ENCODE measurements around the gene IL24.

IL24 gene

DNA sequence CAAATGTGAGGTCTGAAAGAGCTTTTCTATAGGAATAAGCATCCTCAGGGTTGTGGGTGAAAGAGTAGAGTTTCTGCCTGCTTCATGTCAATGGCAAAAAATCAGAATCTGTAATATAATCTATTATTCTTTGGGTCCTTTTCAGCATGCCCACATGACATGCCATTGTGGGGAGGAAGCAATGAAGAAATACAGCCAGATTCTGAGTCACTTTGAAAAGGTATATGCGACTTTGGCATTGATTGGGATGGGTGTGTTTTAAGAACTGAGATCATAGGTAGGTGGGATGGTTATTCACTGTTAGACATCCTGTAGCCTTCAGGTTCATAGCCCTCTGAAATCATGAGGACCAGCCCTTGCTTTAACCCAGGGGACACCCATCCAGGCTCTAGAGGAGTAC is 30.0 kb upstream of the IL24 start:
- no peaks in the 10 kb centered on the region for H3K27me3 ChIP-seq (ENCODE audit: insufficient read depth, poor library complexity, severe bottlenecking)
- no peak overlapping the region for H3K27ac ChIP-seq (replicated peaks)
- TF ChIP-seq GABPA (IDR thresholded peaks at IDR 0.05; ENCODE audit: low read depth) (no peak), CTCF (IDR thresholded peaks at IDR 0.05; ENCODE audit: insufficient read depth, low read length) (no peak)
- DNase-seq (ENCODE audit: low read depth in 1 of 2, low spot score in 1 of 2): no peak
- no peak overlapping the region for H3K4me3 ChIP-seq (replicated peaks; ENCODE audit: insufficient read depth, low read length)

GRCh38 chr1:206867716-206868115 is 29.5 kb upstream of the IL24 start:
- H3K4me3 ChIP-seq (replicated peaks; ENCODE audit: insufficient read depth, low read length): no peak overlapping the region
- no peak overlapping the region for H3K27ac ChIP-seq (replicated peaks)
- TF ChIP-seq SPI1 (IDR thresholded peaks at IDR 0.05; ENCODE audit: borderline replicate concordance, low read depth): no peak
- TF ChIP-seq CTCF (IDR thresholded peaks at IDR 0.05; ENCODE audit: insufficient read depth, low read length): no peak
- TF ChIP-seq, protein P1, sequence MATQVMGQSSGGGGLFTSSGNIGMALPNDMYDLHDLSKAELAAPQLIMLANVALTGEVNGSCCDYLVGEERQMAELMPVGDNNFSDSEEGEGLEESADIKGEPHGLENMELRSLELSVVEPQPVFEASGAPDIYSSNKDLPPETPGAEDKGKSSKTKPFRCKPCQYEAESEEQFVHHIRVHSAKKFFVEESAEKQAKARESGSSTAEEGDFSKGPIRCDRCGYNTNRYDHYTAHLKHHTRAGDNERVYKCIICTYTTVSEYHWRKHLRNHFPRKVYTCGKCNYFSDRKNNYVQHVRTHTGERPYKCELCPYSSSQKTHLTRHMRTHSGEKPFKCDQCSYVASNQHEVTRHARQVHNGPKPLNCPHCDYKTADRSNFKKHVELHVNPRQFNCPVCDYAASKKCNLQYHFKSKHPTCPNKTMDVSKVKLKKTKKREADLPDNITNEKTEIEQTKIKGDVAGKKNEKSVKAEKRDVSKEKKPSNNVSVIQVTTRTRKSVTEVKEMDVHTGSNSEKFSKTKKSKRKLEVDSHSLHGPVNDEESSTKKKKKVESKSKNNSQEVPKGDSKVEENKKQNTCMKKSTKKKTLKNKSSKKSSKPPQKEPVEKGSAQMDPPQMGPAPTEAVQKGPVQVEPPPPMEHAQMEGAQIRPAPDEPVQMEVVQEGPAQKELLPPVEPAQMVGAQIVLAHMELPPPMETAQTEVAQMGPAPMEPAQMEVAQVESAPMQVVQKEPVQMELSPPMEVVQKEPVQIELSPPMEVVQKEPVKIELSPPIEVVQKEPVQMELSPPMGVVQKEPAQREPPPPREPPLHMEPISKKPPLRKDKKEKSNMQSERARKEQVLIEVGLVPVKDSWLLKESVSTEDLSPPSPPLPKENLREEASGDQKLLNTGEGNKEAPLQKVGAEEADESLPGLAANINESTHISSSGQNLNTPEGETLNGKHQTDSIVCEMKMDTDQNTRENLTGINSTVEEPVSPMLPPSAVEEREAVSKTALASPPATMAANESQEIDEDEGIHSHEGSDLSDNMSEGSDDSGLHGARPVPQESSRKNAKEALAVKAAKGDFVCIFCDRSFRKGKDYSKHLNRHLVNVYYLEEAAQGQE (IDR thresholded peaks at IDR 0.05; ENCODE audit: insufficient replicate concordance, low read depth): no peak
- no peak for TF ChIP-seq POLR2AphosphoS5 (IDR thresholded peaks at IDR 0.05; ENCODE audit: low read depth)
- TF ChIP-seq GABPA (IDR thresholded peaks at IDR 0.05; ENCODE audit: low read depth): no peak
- H3K27me3 ChIP-seq (ENCODE audit: insufficient read depth, poor library complexity, severe bottlenecking): no peaks in the 10 kb centered on the region
- no peak for DNase-seq (ENCODE audit: low read depth in 1 of 2, low spot score in 1 of 2)

GRCh38 chr1:206868264-206868663 is 29.0 kb upstream of the IL24 start:
- H3K4me3 ChIP-seq (replicated peaks; ENCODE audit: insufficient read depth, low read length): no peak overlapping the region

More at GRCh38 chr1:206868264-206868663, 29.0 kb upstream of the IL24 start:
- Histone ChIP-seq H3K27me3 (ENCODE audit: insufficient read depth, poor library complexity, severe bottlenecking) (no peaks in the 10 kb centered on the region), H3K27ac (replicated peaks) (no peak overlapping the region)
- TF ChIP-seq SPI1 (IDR thresholded peaks at IDR 0.05; ENCODE audit: borderline replicate concordance, low read depth) (no peak), CTCF (IDR thresholded peaks at IDR 0.05; ENCODE audit: insufficient read depth, low read length) (no peak), POLR2AphosphoS5 (IDR thresholded peaks at IDR 0.05; ENCODE audit: low read depth) (no peak), GABPA (IDR thresholded peaks at IDR 0.05; ENCODE audit: low read depth) (no peak)
- TF ChIP-seq, protein P1 (IDR thresholded peaks at IDR 0.05; ENCODE audit: insufficient replicate concordance, low read depth): no peak
- DNase-seq (ENCODE audit: low read depth in 1 of 2, low spot score in 1 of 2): no peak

Data from HL-60 (cell line).